Neural cell (in vitro differentiated cells): Measurements from ENCODE around the gene ZNF804B. TPM values are rescaled to one million over a fixed set of nuclear protein-coding genes. Genes with fewer than 3 reads are reported as not detected.

Experiments used
- H2AFZ ChIP-seq: fragments of 200-600, 300-800 bp; sonication (generic), shearing (Covaris generic); 2 replicates; pipeline ENCODE4 v1.6.0; 2014; ENCODE audit warnings: low read depth, mild to moderate bottlenecking, antibody characterized with exemption, low read length, moderate library complexity
- H3F3A ChIP-seq: fragments of 200-600 bp; shearing (Covaris generic); 2 replicates; pipeline ENCODE4 v1.6.1; 2016; ENCODE audit warnings: mild to moderate bottlenecking, moderate library complexity, mixed read lengths, antibody characterized with exemption, low read length; ENCODE audit not compliant: insufficient read depth, poor library complexity, severe bottlenecking
- H3K27ac ChIP-seq: fragments of 200-600, 300-800 bp; sonication (generic), shearing (Covaris generic); 2 replicates; pipeline ENCODE4 v1.5.1; 2014; ENCODE audit warnings: mild to moderate bottlenecking, low read length, moderate library complexity
- H3K27me3 ChIP-seq: fragments of 300-800, 200-600 bp; sonication (generic), shearing (Covaris generic); 2 replicates; pipeline ENCODE4 v1.6.0; 2014; ENCODE audit warnings: mild to moderate bottlenecking, low read depth, low read length, moderate library complexity; ENCODE audit not compliant: insufficient read depth
- H3K36me3 ChIP-seq: fragments of 300-800, 200-600 bp; sonication (generic), shearing (Covaris generic); 2 replicates; pipeline ENCODE4 v1.5.1; 2014; ENCODE audit warnings: mild to moderate bottlenecking, antibody characterized with exemption, low read length, moderate library complexity; ENCODE audit not compliant: insufficient read depth
- H3K4me2 ChIP-seq: fragments of 300-800, 200-600 bp; sonication (generic), shearing (Covaris generic); 2 replicates; pipeline ENCODE4 v1.6.0; 2014; ENCODE audit warnings: mild to moderate bottlenecking, low read length
- H3K4me3 ChIP-seq: fragments of 300-800, 200-600 bp; sonication (generic), shearing (Covaris generic); 2 replicates; pipeline ENCODE4 v1.5.1; 2014; ENCODE audit warnings: mild to moderate bottlenecking, low read length, moderate library complexity
- H3K79me2 ChIP-seq: fragments of 200-600 bp; shearing (Covaris generic); replicated peaks from 2 replicates; pipeline ENCODE4 v1.6.0; 2014; ENCODE audit warnings: mild to moderate bottlenecking, low read length, moderate library complexity; ENCODE audit not compliant: insufficient read depth
- H3K9ac ChIP-seq: fragments of 300-800, 200-600 bp; sonication (generic), shearing (Covaris generic); 2 replicates; pipeline ENCODE4 v1.6.1; 2016; ENCODE audit warnings: mild to moderate bottlenecking, low read length, mixed read lengths
- H3K9me2 ChIP-seq: fragments of 200-600 bp; shearing (Covaris generic); 2 replicates; pipeline ENCODE4 v1.6.1; 2016; ENCODE audit warnings: mild to moderate bottlenecking, low read length, mixed read lengths; ENCODE audit not compliant: insufficient read depth
- H3K9me3 ChIP-seq: fragments of 200-600, 300-800 bp; sonication (generic), shearing (Covaris generic); 2 replicates; pipeline ENCODE4 v1.6.1; 2016; ENCODE audit warnings: mild to moderate bottlenecking, mixed run types, low read length, moderate library complexity, mixed read lengths
- H4K20me1 ChIP-seq: fragments of 200-600 bp; shearing (Covaris generic); 2 replicates; pipeline ENCODE4 v1.6.1; 2016; ENCODE audit warnings: mild to moderate bottlenecking, mixed run types; ENCODE audit not compliant: insufficient read depth
- CTCF ChIP-seq: fragments of 450-650 bp; IDR thresholded peaks from 2 replicates; pipeline ENCODE4 v1.5.1; 2014; ENCODE audit warnings: antibody characterized with exemption, mild to moderate bottlenecking, moderate library complexity; ENCODE audit not compliant: poor library complexity, severe bottlenecking
- EP300 ChIP-seq: fragments of 450-650 bp; conservative IDR thresholded peaks from 2 replicates; pipeline ENCODE4 v1.6.1; 2014; ENCODE audit warnings: antibody characterized with exemption, mild to moderate bottlenecking, moderate library complexity; ENCODE audit not compliant: poor library complexity, severe bottlenecking
- EZH2 ChIP-seq: fragments of 200-600, 300-800 bp; shearing (Covaris generic), sonication (generic); IDR thresholded peaks from 2 replicates; pipeline ENCODE4 v1.6.1; 2014; ENCODE audit warnings: antibody characterized with exemption, low read length, borderline replicate concordance, mild to moderate bottlenecking; ENCODE audit not compliant: insufficient read depth, poor library complexity, severe bottlenecking
- MXI1 ChIP-seq: fragments of 450-650 bp; conservative IDR thresholded peaks from 2 replicates; pipeline ENCODE4 v1.6.1; 2014; ENCODE audit warnings: antibody characterized with exemption, mild to moderate bottlenecking; ENCODE audit not compliant: poor library complexity, severe bottlenecking
- POLR2AphosphoS5 ChIP-seq: IDR thresholded peaks from 2 replicates; pipeline ENCODE4 v1.6.1; 2012
- RAD21 ChIP-seq: fragments of 450-650 bp; conservative IDR thresholded peaks from 2 replicates; pipeline ENCODE4 v1.6.1; 2014; ENCODE audit warnings: antibody characterized with exemption, mild to moderate bottlenecking, moderate library complexity
- SMC3 ChIP-seq: fragments of 450-650 bp; conservative IDR thresholded peaks from 2 replicates; pipeline ENCODE4 v1.6.1; 2014; ENCODE audit warnings: antibody characterized with exemption, mild to moderate bottlenecking, moderate library complexity; ENCODE audit not compliant: poor library complexity
- TAF1 ChIP-seq: IDR thresholded peaks from 2 replicates; pipeline ENCODE4 v1.6.1; 2012; ENCODE audit warnings: low read depth
- polyA plus RNA-seq: library from polyadenylated mRNA; depleted of rRNA; stranded (reverse); fragments of >200 nt; gene quantifications from 2 replicates; pipeline ENCODE4 v1.2.3, GENCODE V29; 2014
- TF ChIP-seq, protein P1 (sequence below): IDR thresholded peaks from 2 replicates; pipeline ENCODE4 v1.6.1; 2012; ENCODE audit warnings: borderline replicate concordance

Gene ZNF804B
- polyA plus RNA-seq, 1 donor from 2014 or later = 0.37 TPM

- Histone ChIP-seq H3K9ac (no peak overlapping the region), H3K9me2 (no peaks in the 10 kb centered on the region), H3K4me2 (no peak overlapping the region), H3K36me3 (no peaks in the 10 kb centered on the region), H3K4me3 (no peak overlapping the region), H3K79me2 (no peaks in the 10 kb centered on the region), H2AFZ (no peak overlapping the region), H4K20me1 (no peaks in the 10 kb centered on the region), H3K27me3 (no peaks in the 10 kb centered on the region), H3F3A (no peaks in the 10 kb centered on the region), H3K27ac (no peak overlapping the region), H3K9me3 (peaks cover 10% of the 10 kb centered on the region)
- TF ChIP-seq RAD21 (no peak), POLR2AphosphoS5 (no peak), SMC3 (no peak), EZH2 (no peak), TAF1 (no peak), CTCF (no peak), EP300 (no peak), MXI1 (no peak)
- TF ChIP-seq, protein P1, sequence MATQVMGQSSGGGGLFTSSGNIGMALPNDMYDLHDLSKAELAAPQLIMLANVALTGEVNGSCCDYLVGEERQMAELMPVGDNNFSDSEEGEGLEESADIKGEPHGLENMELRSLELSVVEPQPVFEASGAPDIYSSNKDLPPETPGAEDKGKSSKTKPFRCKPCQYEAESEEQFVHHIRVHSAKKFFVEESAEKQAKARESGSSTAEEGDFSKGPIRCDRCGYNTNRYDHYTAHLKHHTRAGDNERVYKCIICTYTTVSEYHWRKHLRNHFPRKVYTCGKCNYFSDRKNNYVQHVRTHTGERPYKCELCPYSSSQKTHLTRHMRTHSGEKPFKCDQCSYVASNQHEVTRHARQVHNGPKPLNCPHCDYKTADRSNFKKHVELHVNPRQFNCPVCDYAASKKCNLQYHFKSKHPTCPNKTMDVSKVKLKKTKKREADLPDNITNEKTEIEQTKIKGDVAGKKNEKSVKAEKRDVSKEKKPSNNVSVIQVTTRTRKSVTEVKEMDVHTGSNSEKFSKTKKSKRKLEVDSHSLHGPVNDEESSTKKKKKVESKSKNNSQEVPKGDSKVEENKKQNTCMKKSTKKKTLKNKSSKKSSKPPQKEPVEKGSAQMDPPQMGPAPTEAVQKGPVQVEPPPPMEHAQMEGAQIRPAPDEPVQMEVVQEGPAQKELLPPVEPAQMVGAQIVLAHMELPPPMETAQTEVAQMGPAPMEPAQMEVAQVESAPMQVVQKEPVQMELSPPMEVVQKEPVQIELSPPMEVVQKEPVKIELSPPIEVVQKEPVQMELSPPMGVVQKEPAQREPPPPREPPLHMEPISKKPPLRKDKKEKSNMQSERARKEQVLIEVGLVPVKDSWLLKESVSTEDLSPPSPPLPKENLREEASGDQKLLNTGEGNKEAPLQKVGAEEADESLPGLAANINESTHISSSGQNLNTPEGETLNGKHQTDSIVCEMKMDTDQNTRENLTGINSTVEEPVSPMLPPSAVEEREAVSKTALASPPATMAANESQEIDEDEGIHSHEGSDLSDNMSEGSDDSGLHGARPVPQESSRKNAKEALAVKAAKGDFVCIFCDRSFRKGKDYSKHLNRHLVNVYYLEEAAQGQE = no peak
Observed at GRCh38 chr7:89042940-89043339, 283.4 kb downstream of the ZNF804B start.

DNA sequence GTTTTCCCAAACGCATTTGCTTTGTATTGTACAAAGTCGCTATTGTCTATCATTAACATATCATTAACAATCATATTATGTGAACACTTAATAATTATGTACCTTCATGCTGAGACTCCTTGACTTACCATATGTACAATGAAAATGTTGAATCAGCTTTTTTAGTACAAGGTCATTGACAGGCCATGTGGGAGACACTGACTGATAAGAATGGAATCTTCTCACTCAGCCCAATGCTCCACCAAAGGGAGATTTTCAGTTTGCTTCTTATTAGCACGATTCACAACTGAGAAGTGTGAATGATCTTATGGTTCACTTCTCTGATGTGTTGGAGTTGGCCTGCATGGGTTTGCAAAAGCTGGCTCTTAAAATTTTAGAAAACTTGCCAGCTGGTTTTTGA lies 289.5 kb downstream of the ZNF804B start:
- H3K4me2 ChIP-seq = no peak overlapping the region
- H3K9me2 ChIP-seq = no peaks in the 10 kb centered on the region
- H3K27ac ChIP-seq = no peak overlapping the region
- TF ChIP-seq EP300 (no peak), CTCF (no peak), MXI1 (no peak), TAF1 (no peak), EZH2 (no peak), RAD21 (no peak), POLR2AphosphoS5 (no peak), SMC3 (no peak)
- TF ChIP-seq, protein P1 = no peak
- H2AFZ ChIP-seq = no peak overlapping the region
- H4K20me1 ChIP-seq = no peaks in the 10 kb centered on the region
- peaks cover 6% of the 10 kb centered on the region for H3K9me3 ChIP-seq
- H3K36me3 ChIP-seq = no peaks in the 10 kb centered on the region
- H3K9ac ChIP-seq = no peak overlapping the region
- H3K27me3 ChIP-seq = no peaks in the 10 kb centered on the region
- no peak overlapping the region for H3K4me3 ChIP-seq
- H3K79me2 ChIP-seq = no peaks in the 10 kb centered on the region
- no peaks in the 10 kb centered on the region for H3F3A ChIP-seq
